ENCODE data around the gene TAS1R1.

TAS1R1 gene

DNA sequence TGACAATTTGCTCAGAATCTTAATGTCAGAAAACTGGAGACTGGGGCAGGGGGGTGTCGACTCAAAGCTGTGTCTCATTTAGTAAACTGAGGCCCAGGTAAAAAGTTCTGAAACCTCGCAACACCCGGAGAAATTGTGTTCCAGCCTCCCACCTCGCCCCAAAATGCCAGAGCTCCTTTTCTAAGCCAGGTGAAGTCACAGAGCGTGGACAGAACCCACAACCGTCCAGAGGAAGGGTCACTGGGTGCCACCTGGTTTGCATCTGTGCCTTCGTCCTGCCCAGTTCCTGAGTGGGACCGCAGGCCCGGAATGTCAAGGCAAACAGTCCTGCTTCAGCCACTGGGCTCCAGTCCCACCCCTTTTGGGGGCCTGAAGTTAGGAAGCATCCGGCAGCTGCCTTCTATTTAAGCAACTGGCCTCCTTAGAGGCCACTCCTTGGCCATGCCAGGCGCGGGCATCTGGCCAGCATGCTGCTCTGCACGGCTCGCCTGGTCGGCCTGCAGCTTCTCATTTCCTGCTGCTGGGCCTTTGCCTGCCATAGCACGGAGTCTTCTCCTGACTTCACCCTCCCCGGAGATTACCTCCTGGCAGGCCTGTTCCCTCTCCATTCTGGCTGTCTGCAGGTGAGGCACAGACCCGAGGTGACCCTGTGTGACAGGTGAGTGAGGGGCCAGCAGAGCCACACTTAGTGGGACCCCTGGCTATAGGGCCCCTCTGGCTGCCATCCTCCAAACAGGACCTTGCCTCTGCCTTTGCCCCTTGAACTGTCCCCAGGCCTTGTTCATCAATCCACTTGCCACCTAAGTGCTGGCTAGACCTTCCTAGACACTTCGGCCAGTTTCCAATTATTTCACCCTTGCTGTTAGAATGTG, at the start of gene TAS1R1:
Gene TAS1R1, plus strand, starts transcription at position 401 of the 872 bp plus-strand sequence. Its CDS starts 67 bp downstream, at position 468.
- DNase-seq (ENCODE audit: low read depth), result no peak

GRCh38 chr1:6505367-6506209, 49.5 kb upstream of the TAS1R1 start:
- no peak for DNase-seq (ENCODE audit: low read depth)

DNA sequence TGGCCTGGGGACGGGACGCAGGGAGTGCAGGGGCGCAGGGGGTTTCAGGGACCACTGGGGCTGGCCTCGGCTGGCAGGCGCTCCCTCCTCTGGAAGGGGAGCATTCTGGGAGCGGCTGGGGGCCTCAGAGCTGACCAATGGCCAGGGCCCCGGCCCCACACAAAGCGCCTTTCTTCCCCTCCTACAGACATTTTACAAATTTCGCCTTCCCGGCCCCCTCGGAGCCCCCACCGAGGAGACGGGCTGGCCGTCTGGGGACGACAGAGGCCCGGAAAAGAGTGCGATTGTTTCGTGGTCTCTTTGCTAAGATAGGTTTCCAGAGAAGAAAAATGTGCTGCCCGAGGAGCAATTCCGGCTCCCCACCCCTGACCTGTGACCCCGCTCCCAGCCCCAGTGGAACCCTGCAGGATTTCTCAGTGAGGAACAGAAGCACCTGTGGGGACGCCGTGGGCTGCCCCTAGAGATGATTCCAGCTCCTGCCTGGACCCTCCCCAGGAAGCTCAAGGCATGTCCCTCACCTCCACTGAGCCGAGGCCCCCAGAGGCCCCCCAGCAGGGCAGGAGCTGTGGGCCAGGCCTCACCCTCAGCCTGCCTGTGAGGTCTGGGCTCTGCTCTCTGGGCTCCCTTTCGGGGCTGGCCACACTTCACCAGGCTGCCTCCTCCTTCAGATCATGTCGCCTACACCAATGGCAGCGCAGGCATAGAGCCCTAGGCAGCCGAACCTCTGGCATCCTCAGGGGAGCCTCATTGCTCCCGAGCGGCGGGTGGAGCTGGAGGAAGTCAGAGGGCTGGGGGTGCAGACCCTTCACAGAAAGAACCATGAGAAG, 48.7 kb upstream of the TAS1R1 start:
- no peak for DNase-seq (ENCODE audit: low read depth)

- no peak for DNase-seq (ENCODE audit: low read depth)
These were observed 48.1 kb upstream of the TAS1R1 start for GRCh38 chr1:6507037-6507428.

DNA sequence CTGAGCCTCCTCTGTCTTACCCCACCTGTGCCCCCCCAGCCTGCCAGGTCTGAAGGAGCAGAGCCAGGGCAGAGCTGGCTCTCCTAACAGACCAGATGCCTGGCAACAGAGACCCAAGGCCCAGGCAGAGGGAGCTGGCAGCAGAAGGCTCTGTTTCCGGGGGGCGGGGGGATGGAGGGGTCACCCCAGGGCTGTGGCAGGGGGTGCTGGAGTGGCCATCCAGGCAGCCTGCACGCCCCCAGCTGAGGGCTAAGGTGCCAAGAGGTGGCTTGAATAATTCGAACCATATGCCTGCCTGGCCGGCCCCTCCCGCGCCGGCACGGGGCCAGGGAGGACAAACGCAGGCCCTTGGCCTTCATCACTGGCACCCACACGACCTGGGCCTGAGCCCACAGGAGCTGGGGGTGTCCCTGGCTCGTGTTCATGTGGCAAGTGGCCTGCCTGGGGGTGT, 47.6 kb upstream of the TAS1R1 start:
- DNase-seq (ENCODE audit: low read depth), result no peak

DNA sequence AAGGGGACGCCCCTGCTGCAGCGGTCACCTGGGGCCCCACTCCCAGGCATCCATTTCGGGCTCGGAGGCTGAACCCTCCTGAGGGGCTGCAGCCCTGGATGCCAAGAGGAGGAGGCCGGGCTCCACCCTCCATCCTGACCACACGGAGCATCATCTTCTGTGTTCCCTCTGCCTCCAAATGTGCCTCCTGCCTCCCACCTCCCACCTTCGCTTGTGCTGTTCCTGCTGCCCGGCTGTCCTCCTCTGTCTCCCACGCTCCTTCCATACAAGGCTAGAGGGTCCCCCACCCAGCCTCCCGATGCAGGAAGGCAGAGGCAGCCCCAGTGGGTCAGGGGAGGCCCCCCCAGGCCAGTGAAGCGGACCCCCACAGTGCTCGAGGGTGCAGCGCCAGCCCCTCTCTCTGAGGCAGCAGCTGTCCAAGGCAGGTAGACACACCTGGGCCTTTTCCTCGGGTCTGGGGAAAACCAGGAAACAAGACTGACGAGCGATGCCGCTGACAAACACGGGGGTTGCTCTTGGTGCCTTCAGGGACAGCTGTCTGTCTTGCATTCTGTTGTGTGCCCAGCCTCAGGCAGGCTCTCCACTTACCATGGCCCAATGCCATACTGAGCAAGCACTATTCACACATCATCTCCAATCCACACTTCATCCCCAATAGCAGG, 46.8 kb upstream of the TAS1R1 start:
- DNase-seq (ENCODE audit: low read depth), result no peak

GRCh38 chr1:6508816-6509189, 46.3 kb upstream of the TAS1R1 start:
- no peak for DNase-seq (ENCODE audit: low read depth)

DNA sequence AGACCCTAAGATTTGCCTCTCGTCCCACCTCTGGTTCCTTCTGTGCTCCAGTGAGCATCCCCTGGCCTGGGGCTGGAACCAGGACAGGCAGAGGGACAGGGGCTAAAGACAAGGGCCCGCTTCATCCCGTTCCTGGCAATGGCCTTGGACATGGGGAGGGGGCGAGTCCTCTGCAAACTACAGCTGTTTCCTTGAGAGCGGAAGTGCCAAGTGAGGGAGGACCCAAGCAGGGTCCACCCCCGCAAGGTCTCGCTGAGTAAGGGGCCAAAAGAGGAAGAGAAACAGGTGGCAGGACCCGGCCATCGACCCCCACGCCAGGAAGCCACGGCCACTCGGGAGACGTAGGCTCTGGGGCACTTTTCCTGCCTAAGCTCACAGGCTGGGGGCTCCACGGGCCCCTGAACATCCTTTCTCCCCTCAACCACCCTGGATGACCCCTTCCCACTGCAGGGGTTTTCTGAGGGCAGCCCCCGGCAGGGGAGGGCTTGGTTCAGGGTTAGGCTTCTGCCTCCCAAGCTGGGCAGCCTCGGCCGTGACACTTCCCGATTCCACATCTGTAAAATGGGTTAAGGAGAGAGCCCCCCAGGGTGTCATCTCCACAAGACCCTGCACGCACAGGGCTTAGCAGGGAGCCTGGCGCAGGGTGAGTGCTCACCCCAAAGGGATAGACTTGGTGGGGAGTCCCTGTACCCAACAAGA, 45.7 kb upstream of the TAS1R1 start:
- DNase-seq (ENCODE audit: low read depth), result no peak

GRCh38 chr1:6509919-6510291, 45.2 kb upstream of the TAS1R1 start:
- no peak for DNase-seq (ENCODE audit: low read depth)

DNA sequence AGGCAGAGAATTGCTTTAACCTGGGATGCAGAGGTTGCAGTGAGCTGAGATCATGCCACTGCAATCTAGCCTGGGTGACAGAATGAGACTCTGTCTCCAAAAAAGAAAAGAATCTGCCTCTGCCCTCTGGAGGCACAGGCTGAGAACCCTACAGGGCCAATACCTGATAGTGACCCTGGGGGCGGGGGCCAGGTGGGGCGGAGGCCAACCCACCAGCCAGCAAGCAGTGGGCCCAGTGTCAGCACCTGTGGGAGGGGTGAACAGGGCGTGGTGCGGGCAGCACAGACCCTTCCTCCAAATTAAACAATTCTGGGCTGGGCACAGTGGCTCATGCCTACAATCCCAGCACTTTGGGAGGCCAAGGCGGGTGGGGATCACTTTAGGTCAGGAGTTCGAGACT, 44.6 kb upstream of the TAS1R1 start:
- no peak for DNase-seq (ENCODE audit: low read depth)

- DNase-seq (ENCODE audit: low read depth), result no peak
These were observed 44.1 kb upstream of the TAS1R1 start for GRCh38 chr1:6511056-6511455.

GRCh38 chr1:6511561-6512244, 43.4 kb upstream of the TAS1R1 start:
- DNase-seq (ENCODE audit: low read depth), result no peak

- no peak for DNase-seq (ENCODE audit: low read depth)
These were observed 42.7 kb upstream of the TAS1R1 start for GRCh38 chr1:6512245-6512907.

- DNase-seq (ENCODE audit: low read depth), result no peak
These were observed 42.2 kb upstream of the TAS1R1 start for GRCh38 chr1:6512908-6513280.

- DNase-seq (ENCODE audit: low read depth), result no peak
These were observed 41.7 kb upstream of the TAS1R1 start for GRCh38 chr1:6513320-6513801.

GRCh38 chr1:6515771-6516170, 39.3 kb upstream of the TAS1R1 start:
- no peak for DNase-seq (ENCODE audit: low read depth)

GRCh38 chr1:6517435-6517851, 37.7 kb upstream of the TAS1R1 start:
- no peak for DNase-seq (ENCODE audit: low read depth)

GRCh38 chr1:6519491-6519934, 35.6 kb upstream of the TAS1R1 start:
- no peak for DNase-seq (ENCODE audit: low read depth)

DNA sequence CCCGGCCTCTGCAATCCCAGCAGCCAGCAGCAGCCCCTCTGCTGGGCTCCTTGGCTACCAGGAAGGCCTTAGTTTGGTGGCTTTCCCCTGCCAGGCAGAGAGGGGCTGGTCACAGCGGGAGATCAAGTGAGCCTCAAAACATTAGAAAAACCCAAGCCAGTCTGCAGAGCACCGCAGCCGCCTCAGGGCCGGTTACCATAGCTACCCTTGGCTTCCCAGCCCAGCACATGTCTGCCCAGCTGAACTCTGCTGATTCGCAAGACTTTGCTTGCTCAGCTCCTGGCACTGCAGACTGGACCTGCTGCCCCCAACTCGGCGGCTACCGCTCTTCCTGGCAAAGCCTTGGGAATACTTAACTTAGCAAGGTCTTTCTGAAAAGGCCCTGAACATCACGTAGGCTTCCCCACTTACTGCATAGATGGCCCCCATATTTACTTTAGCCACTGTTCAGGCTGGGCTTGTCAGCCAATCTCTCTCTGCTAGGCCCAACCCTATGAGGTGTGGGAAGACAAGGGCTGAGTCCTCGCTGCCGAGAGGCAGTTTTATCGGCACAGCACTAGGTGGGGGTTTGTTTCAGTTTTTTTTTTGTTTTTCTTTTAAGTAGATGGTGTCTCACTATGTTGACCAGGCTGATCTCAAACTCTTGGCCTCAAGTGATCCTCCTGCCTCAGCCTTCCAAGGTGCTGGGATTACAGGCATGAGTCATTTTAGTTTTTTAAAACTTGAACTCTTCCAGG, 35.0 kb upstream of the TAS1R1 start:
- no peak for DNase-seq (ENCODE audit: low read depth)

Measured in stimulated activated CD8-positive, alpha-beta memory T cell treated with anti-CD3 and anti-CD28 coated beads, Interleukin-4, amount 100 ng/mL, for 24 hours (primary cell).